ENCODE data around the gene CAMK2A. TPM values are rescaled to one million over a fixed set of nuclear protein-coding genes. Genes with fewer than 3 reads are reported as not detected.
A peak's percentile ranks its signal among the peaks of the same experiment; 100 is the strongest.
"Not testable (repeated sequence)": the region's sequence is repeated elsewhere in the genome, so short reads cannot be mapped to it uniquely, and the experiment has no call there.

The CAMK2A gene
- total RNA-seq, 1 donor from 2014 or later = 14.0 TPM

DNA sequence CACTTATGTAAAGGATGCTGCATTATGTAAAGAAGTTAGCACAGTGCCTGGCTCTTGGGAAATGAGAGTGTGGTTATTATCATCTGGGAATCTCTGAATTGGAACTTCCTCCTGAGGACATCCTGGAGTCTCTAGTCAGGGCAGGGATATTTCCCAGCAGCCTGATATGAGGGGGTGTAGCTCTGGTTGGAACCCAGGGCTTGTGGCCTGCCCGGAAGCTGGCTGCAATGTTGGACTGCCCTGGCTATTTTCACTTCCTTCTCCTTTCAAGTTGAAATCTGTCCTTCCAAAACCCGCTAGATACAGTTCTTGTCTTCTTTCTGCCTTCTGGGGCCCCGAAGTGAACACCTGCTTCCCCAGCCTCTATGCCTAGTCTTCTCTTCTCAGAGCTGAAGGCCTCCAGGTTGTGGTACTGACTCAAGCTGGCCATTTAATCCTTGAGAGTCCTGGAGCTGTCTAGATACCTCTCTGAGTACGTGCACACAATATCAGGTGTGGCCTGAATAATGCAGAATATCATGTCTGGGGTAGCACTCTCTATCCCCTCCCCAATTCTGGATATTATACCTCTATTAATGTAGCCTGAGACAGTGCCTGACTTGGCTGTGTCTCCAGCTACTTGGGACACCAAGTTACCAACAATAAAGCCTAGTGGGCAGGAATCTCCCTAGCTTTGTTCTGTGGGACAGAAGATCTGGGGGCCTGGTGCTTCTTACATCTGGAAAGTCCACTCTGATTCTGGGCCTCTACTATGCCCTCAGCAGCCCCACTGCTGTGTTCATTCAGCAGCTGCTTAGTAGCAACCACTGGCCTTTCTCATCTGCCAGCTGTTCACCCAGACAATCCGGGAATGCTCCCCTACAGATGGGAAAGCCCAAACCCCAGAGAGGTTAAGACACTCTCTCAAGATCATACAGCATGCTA, 54.7 kb downstream of the CAMK2A start:
- DNase-seq = no peak

DNA sequence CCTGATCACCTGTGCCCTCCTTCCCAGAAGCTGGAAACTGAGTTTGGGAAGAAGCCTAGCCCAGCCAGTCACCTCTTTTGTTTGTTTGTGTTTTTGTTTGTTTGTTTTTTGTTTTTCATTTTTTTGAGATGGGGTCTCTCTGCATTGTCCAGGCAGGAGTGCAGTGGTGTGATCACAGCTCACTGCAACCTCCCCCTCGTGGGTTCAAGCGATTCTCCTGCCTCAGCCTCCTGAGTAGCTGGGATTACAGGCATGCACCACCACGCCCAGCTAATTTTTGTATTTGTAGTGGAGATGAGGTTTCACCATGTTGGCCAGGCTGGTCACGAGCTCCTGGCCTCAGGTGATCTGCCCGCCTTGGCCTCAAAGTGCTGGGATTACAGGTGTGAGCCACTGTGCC, 55.9 kb downstream of the CAMK2A start:
- not testable (repeated sequence) for DNase-seq

DNA sequence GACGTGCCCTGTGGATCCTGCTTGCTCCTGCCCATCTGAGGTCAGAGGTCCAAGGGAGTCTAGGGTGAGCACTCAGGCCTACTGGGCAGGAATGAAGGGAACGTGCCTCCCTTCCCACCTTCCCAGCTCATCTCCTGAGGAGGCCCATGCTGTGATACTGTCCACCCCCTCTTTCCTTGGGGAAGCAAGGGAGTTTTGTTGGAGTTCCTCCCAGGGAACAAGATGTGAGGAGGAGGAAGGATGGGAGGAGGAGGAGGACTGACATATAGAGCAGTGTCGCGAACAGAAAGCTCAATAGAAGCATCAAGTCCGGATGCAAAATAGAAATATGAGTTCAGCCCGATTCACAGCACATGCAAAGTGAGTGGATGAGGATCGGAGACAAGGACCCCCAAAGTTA, 58.7 kb downstream of the CAMK2A start:
- DNase-seq = no peak

DNA sequence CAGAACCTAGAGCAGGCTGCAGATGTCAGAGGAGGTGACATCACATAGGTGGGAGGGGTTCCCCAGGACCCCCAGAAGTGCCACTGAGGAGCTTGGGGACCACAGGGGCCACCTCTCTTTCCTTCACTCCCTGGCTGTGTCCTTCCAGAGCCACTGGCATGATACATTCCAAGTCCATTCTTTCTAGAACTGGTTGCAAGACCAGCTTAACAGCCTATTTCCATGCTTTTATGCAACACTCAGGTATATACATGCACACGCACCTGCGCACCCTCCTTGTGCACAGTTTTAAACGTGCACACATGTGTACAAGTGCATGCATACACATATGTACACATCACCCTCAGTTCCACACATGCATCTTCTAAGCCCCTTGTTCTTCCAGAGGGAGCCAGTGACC, 60.0 kb downstream of the CAMK2A start:
- no peak for DNase-seq

DNA sequence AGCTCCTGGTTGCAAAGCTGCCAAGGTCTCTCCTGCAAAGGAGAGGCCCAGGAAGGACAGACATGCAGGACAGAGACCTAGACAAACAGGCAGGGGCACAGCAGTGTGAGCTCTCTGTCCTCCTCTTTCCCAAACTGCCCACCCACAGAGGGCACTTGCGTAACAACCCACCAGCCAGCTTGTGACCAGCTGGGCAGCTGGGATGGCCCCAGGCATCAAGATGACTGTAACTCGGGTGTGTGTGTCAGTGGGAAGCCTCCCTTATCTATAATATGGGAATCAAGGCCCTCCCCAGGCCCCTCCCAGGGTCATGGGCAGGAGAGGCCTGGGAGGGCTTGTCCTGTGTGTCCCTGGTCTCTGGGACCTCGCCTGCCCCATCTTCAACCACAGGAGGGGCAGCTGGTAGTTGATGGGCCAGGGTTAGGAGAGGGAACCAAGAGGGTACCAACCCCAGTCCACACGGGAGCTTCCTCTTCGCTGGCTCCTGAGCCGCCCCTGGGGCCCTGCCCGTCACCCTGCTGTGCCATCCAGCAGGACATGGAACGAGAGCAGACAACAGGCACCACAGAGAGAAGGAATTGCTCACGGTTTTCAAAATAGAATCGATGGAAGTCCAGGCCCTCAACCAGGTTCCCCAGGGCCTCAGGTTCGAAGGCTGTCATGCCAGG, 61.8 kb downstream of the CAMK2A start:
- no peak for DNase-seq

DNA sequence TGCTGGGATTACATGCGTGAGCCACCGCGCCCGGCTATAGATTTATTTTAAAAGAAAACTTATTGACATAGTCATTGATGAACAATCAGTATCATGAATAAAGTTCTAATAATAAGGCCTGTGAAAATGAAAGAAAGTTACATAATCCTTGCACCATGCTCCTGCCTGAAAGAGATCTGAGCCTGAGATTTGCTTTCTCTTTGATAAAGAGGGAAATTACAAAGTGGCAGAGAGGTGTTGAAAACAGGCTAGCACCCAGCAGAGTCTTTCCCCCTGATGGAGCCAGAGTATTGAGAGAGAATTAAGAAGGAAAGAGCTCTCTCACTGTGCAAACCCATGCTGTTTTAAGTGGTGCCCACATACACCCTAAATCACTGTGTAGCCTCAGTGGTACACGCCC, 62.5 kb downstream of the CAMK2A start:
- no peak for DNase-seq

DNA sequence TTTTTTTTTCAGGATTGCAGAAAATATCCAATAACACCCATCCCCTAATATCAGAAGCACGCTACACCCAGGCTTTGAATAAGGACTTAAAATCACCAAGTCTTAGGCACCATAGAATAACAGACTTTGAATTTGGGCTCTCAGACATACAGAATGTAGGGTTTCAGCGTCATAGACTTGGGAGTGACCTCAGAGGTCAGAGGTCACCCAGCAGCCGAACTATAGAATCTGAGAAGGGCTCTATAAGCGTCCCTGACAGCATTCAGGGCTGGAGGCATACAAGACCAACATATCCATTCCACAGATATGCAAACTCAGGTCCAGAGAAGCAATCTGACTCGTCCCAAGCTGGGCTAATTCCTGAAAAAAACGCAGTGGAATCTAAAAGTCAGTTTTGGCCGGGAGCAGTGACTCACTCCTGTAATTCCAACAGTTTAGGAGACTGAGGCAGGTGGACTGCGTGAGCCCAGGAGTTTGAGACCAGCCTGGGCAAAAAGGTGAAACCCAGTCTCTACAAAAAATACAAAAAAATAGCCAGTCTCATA, 65.0 kb downstream of the CAMK2A start:
- DNase-seq = no peak

DNA sequence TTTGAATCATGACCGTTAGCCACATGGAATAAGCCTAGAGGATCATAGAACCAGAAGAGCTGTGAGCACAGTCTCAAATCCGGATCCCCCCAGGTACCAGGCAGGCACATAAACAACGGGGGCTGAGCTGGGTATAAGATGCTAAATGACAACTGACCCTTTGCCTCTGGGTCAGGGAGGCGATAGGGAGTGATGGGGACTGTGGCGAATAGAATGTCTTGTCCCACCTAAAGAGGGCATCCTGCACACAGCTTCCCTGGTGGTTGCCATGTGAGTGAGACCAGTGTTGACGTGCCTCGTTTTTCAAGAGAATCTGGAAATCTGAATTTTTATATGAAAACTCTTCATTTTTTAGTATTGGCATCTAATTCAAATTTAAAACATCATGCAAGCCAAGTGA, 66.1 kb downstream of the CAMK2A start:
- no peak for DNase-seq

DNA sequence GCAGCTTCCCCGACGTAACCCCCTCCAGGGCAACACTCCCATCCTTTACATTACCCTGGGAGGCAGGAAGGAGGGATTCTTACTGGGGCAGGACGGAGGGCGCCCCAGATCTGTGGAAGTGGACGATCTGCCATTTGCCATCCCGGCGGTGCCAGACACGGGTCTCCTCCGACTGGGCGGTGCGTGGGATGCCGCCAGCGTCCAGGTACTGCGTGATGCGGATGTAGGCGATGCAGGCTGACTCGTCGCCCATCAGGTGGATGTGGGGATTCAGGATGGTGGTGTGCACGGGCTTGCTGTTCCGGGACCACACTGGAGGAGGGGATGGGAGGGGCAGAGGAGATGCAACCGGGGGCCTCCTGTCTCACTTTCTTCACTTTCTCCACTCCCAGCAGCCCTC, 66.7 kb downstream of the CAMK2A start:
- DNase-seq = no peak

DNA sequence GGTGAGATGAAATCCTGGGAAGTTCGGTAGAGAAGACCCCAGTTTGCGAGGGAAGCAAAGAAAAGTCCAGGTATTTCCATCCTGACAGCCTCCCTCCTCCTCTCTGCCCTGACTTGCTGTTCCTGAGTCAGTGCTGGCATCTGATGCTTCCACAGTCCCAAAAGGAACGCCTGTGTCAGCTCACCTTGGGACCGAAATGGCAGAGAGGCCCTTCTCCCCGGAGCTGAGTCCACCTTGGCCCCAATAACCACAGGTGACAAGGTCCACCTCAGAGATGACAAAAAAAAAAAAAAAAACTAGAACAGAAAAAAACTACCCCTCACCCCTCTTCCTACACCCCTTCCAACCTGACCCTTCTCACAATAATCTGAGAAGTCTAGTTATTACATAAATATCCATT, 68.1 kb downstream of the CAMK2A start:
- DNase-seq = no peak

DNA sequence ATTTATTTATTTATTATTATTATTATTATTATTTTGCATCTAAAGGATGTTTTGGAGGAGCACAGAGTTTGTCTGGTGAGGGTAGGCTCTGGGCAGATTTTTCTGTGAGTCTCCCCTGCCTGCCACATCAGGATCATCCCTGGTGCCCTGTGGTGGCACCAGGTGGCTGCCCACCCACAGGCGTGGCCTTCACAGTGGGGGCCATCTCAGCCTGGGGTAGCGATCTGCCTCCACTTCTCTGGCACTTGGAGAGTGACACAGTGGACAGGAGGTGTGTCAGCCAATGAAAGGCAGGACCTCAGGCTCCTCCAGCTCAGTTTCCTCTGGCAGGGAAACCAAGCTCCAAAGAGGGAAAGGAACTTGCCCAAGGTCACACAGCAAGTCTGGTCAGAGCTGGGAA, 69.7 kb downstream of the CAMK2A start:
- DNase-seq = no peak

DNA sequence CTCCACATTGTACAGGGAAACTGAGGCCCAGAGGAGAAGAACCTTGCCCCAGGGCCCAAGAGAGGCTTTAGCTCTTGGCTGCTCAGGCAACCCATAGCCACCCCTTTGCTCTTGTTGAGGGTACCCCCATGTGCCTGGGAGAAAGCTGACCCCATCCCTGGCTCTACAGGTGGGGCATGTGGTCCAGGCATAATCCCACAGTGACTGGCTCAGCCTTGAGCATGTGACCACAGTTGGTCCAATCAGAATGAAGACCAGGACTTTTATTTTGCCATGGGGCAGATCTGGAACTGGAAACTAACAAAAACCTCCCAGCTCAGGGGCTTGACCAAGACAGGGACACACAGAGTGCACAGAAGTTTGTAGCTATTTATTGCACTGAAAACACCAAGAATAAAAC, 70.4 kb downstream of the CAMK2A start:
- no peak for DNase-seq

DNA sequence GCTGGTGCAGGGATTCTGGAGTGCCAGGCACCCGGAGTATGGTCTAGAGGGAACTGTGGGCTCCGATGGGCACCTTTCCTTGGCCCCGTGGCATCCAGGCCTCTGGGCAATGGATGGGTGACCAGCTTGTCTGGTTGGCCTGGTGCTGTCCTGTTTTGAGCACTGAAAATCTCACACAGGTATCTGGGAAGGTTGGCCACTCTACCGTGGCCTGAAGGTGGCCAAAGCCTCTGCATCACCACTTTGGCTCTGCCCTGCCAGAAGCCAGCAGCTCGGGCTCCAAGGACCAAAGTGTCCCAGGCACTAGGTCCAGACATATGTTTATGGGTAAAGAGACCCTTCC, 70.9 kb downstream of the CAMK2A start:
- no peak for DNase-seq

DNA sequence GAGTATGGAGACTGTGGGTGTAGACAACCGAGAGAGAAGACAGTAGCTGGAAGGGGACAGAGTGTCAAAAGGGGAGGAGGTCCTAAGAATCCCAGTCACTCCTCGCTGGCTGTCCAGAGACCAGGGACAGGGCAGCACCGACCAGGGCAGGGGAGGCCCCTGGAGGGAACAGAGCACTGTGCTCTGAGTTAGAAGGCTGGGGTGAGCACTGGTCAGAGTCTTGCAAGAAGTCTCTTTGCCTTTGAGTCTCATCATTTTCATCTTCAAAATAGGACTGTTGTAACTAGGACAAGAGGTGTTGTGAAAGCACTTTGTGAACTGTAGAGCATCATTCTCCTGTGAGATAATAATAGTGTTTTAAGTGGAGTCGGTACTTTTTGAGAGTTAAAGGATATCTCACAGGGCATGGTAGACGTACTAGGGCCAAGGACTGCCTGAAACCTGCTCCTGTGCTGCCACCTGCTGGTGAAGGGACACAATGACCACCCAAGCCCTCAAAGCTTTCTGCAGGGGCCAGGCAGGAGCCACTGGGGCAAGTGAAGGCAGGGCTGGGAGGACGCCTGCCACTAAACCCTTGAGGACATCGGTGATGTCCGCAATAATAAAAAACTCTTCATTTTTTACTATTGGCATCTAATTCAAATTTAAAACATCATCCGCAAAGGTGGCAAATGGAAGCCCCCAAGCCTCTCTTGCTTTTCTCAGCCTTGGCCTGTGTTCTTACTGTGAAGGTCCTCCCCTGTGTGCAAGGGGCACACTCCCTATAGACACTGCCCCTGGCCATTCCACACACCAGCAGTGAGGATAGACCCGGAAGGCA, 71.5 kb downstream of the CAMK2A start:
- peak; percentile 48 for DNase-seq

DNA sequence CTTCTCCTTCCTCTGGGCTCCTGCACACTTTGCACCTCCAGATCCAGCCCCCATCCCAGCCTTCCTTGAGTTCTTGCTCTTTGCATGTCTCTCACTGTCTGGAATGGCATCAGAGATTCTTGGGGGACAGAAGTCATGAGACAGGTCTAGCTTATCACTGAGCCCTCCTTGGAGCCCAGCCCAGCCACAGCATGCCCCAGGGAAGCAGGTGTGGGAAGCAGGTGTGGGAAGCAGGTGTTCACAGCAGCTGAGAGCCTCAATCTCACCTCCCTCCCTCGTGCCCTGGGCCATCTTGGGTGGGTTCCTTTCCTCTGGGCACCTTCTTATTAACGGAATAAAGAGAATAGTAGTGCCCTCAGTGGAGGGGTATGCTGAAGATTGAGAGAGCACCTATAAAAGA, 72.5 kb downstream of the CAMK2A start:
- no peak for DNase-seq

DNA sequence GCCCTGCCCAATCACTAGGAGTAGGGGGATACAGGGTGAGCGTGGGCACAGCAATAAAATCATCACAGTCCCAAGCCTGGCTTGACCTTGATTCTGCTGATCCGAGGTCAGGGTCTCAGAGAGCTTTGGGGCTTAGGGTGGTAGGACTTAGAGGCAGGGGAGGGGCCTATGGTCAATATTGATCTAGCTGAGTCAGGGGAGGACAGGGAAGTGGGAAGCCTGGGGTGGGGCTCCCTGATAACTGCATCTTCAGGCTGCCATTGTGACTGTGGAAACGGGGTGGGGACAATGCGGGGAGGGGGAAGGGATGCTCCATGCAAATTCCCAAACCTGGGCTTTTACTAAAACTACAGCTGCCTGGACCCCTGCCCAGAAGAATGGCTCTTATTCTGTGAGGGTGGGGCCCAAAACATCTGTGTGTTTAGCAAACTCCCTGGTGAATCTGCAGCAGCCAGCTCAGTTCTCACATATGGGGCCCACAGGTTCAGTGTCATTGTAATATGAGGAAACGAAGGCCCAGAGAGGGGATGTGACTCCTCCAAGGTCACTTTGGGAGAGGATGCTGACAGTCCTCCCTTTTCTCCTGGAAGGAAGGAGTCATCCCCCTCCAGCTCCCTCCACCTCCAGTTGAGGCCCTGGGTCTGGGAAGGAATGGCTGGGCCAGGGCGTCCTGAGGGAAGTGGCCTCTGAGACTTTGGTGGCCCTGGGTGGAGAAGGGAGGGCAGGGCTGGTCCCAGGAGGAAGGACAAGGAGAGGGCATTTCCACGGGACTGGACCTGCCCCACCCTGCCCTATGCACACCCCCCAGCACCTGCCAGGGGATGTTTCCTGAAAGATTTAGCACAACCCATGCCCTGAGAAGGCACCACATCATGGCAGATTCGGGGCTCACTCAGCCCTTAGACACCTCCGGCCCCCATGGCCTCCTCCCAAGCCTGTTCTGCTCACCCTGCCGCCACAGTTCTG, 73.3 kb downstream of the CAMK2A start:
- DNase-seq = no peak

DNA sequence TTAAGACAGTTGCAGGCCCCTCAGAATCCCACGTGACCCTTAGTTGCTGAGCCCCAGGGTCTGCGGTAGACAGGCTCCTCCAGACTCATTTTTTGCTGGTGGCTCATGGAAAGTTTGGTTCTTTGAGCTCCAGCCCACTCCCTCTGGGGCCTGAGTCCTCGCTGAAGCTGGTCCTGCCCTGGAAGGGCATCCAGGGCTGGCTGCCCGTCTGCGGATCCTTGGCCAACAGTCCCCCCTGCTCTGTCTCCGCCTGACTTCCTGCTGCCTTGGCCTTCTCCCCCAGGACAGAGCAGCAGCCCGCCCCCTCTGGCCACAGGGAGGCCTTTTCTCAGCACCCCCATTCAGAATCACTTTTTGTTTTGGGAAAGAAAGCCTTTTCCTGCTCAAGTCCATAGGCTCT, 75.3 kb downstream of the CAMK2A start:
- DNase-seq = no peak

DNA sequence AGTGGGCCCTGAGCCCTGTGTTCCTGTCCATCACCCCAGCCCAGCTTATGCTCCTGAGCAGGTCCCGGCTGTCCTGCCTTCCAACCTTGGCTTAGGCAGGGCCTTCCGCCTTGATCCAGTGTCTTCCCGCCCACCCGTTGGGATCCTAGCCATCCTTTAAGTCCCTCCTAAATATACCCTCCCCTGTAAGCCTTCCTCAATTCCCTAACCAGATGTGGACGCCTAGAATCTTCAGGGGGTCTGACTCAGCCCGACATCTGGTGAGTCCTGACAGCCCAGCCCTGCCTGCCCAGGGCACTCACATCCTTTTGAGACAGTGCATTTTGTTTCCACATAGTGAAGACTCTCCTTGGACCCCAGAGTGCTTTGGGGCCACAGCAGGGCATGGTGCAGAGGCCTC, 76.0 kb downstream of the CAMK2A start:
- no peak for DNase-seq

DNA sequence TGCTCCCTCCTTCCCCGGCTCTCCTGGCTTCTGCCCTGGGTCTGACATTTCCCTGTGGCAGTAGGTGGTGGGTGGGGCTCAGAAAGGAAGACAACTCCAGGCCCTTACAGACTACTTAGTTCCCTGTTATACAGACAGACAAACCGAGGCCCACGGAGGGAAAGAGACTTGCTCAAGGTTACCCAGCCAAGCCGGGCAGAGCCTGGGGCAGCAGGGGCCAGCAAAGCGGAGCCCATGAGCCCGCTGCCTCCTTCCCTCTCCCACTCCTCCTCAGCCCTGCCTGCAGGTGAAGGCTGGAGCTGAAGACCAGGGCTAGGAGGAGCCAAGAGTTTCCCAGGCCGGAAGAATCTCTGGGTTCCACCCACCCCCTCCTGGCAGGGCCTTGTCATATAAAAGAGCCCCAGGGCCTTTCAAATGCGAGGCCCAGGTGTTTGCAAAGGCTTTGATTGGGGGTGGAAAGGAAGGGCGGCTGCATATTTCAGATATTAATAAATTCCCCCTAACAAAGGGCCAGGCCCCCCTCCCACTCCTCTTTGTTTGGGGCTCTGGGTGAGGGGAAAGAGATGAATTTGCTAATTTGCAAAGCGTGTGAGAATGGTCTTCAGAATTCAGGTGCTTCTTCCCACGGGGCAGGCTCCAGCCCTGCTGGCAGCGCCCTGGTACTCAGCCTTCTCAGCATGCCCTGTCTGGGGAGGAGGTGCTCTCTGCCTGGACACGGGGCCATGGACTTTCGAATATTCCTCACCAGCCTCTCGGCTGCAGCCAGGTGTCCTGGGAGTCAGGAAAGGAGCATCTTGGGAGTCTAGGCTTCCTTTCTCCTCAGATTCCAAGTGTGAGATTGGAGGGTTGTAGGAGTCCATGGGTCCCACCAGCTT, 78.2 kb downstream of the CAMK2A start:
- DNase-seq = no peak

DNA sequence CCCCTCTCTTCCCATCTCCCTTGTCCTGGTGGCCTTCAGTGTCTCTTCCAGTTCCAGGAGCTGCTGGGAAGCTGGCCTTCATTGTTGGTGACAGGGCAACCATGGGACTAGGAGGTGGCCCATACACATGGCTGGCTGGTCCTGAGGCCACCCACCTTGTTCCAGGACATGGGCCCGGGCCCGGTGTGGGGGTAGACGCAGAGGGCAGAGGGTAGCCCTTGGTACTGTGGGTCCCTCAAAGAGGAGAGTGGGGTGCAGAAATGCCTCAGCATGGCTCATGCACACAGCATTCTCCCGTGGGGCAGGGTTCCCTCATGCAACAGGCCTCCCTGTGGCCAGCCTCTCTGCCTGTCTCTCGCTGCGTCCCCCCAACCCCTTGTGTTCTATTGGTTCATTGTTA, 78.9 kb downstream of the CAMK2A start:
- DNase-seq = no peak
